GM23338 (cell line): ENCODE results near the gene COMMD10. TPM values are rescaled to one million over a fixed set of nuclear protein-coding genes. Genes with fewer than 3 reads are reported as not detected.

Experiments
- ATAC-seq: fragments of 200-7000 bp; cut with Tn5 transposase; 3 replicates; pipeline ENCODE4 v1.9.1; 2020
- DNase-seq: peaks from one replicate; pipeline ENCODE4 v3.0.0-alpha.2; 2015; ENCODE audit warnings: low spot score
- H2AFZ ChIP-seq: fragments of 200-600 bp; sonication (generic); 2 replicates; pipeline ENCODE4 v1.8.0; 2016; ENCODE audit warnings: antibody characterized with exemption, mild to moderate bottlenecking, moderate library complexity
- H3F3A ChIP-seq: fragments of 200-600 bp; sonication (generic); replicated peaks from 2 replicates; pipeline ENCODE4 v1.8.0; 2017; ENCODE audit warnings: antibody characterized with exemption, mixed run types, low read depth
- H3K27ac ChIP-seq: fragments of 200-600 bp; sonication (generic); 2 replicates; pipeline ENCODE4 v1.6.1; 2016; ENCODE audit warnings: low read depth
- H3K27me3 ChIP-seq: fragments of 200-600 bp; sonication (generic); 2 replicates; pipeline ENCODE4 v1.8.0; 2016; ENCODE audit warnings: mild to moderate bottlenecking, mixed run types, moderate library complexity; ENCODE audit not compliant: insufficient read depth
- H3K36me3 ChIP-seq: fragments of 200-600 bp; sonication (generic); 2 replicates; pipeline ENCODE4 v1.8.0; 2016; ENCODE audit warnings: mild to moderate bottlenecking; ENCODE audit not compliant: insufficient read depth
- H3K4me1 ChIP-seq: fragments of 200-600 bp; sonication (generic); 2 replicates; pipeline ENCODE4 v1.8.0; 2016; ENCODE audit warnings: mild to moderate bottlenecking, moderate library complexity; ENCODE audit not compliant: insufficient read depth
- H3K4me2 ChIP-seq: fragments of 200-600 bp; sonication (generic); 2 replicates; pipeline ENCODE4 v1.7.1; 2017; ENCODE audit warnings: mixed run types
- H3K4me3 ChIP-seq: fragments of 200-600 bp; sonication (generic); 2 replicates; pipeline ENCODE4 v1.6.1; 2016; ENCODE audit warnings: mixed run types
- H3K79me2 ChIP-seq: fragments of 200-600 bp; sonication (generic); replicated peaks from 2 replicates; pipeline ENCODE4 v1.8.0; 2017; ENCODE audit warnings: mild to moderate bottlenecking; ENCODE audit not compliant: insufficient read depth
- H3K9me2 ChIP-seq: fragments of 200-600 bp; sonication (generic); 2 replicates; pipeline ENCODE4 v1.8.0; 2017; ENCODE audit not compliant: insufficient read depth
- H4K20me1 ChIP-seq: fragments of 200-600 bp; sonication (generic); replicated peaks from 2 replicates; pipeline ENCODE4 v1.8.0; 2017; ENCODE audit warnings: mild to moderate bottlenecking; ENCODE audit not compliant: insufficient read depth
- H3K27ac Mint-ChIP-seq: 2 replicates; pipeline ENCODE4 v1.8.0; 2020; ENCODE audit warnings: inconsistent platforms, mild to moderate bottlenecking, moderate library complexity, mixed read lengths
- H3K27me3 Mint-ChIP-seq: 3 replicates; pipeline ENCODE4 v1.8.0; 2022; ENCODE audit warnings: low read depth, mild to moderate bottlenecking, moderate library complexity, mixed read lengths, inconsistent platforms; ENCODE audit not compliant: insufficient read depth, poor library complexity
- H3K36me3 Mint-ChIP-seq: 3 replicates; pipeline ENCODE4 v1.8.0; 2021; ENCODE audit warnings: low read depth, mild to moderate bottlenecking, inconsistent platforms, moderate library complexity, mixed read lengths
- H3K4me1 Mint-ChIP-seq: 3 replicates; pipeline ENCODE4 v1.8.0; 2020; ENCODE audit warnings: mild to moderate bottlenecking, inconsistent platforms, mixed read lengths
- H3K4me3 Mint-ChIP-seq: 3 replicates; pipeline ENCODE4 v1.8.0; 2021; ENCODE audit warnings: moderate library complexity, mild to moderate bottlenecking, inconsistent platforms, mixed read lengths
- H3K9me3 Mint-ChIP-seq: 3 replicates; pipeline ENCODE4 v1.8.0; 2020; ENCODE audit warnings: moderate library complexity, mild to moderate bottlenecking, inconsistent platforms, mixed read lengths
- CREB1 ChIP-seq: fragments of 250-450 bp; sonication (Bioruptor Pico); IDR thresholded peaks from 2 replicates; pipeline ENCODE4 v1.5.0; 2020; ENCODE audit warnings: low read depth, mild to moderate bottlenecking, moderate library complexity
- CTCF ChIP-seq, 2 experiments: fragments of 200-600 bp in 1 of 2; sonication (generic) in 1 of 2; conservative IDR thresholded peaks; 2 replicates each; pipeline versions ENCODE4 v1.5.1 to v1.6.1; 2016 to 2017; ENCODE audit warnings: antibody characterized with exemption in 2 of 2, low read depth in 2 of 2, mild to moderate bottlenecking in 2 of 2, moderate library complexity in 1 of 2
- ETS1 ChIP-seq: IDR thresholded peaks from 2 replicates; pipeline ENCODE4 v1.6.1; 2016; ENCODE audit warnings: antibody characterized with exemption
- EZH2 ChIP-seq: fragments of 200-600 bp; sonication (generic); IDR thresholded peaks from one replicate; pipeline ENCODE4 v1.8.0; 2017; ENCODE audit warnings: antibody characterized with exemption, mild to moderate bottlenecking, low read depth; ENCODE audit not compliant: unreplicated experiment
- EZH2phosphoT487 ChIP-seq: fragments of 200-600 bp; sonication (generic); IDR thresholded peaks from one replicate; pipeline ENCODE4 v1.8.1; 2018; ENCODE audit warnings: antibody characterized with exemption; ENCODE audit not compliant: unreplicated experiment
- JUNB ChIP-seq: IDR thresholded peaks from one replicate; pipeline ENCODE4 v1.6.1; 2016; ENCODE audit warnings: antibody characterized with exemption; ENCODE audit not compliant: unreplicated experiment
- POLR2AphosphoS5 ChIP-seq: IDR thresholded peaks from 2 replicates; pipeline ENCODE4 v1.6.1; 2016; ENCODE audit warnings: antibody characterized with exemption, low read depth
- REST ChIP-seq: IDR thresholded peaks from one replicate; pipeline ENCODE4 v1.6.1; 2018; ENCODE audit warnings: antibody characterized with exemption; ENCODE audit not compliant: unreplicated experiment
- ZNF331 ChIP-seq: fragments of 250-450 bp; sonication (Bioruptor Pico); IDR thresholded peaks from 2 replicates; pipeline ENCODE4 v1.5.0; 2020; ENCODE audit warnings: low read depth, mild to moderate bottlenecking, moderate library complexity
- polyA plus RNA-seq: library from polyadenylated mRNA; unstranded; fragments of >200 nt; fragmentation: Nextera tagmentation; extraction: Ambion mirVana; gene quantifications from 2 replicates; pipeline ENCODE4 v1.2.1, GENCODE V29; 2016
- total RNA-seq: library from RNA; depleted of rRNA; stranded (reverse); fragments of >200 nt; shearing (Covaris generic); gene quantifications from 2 replicates; pipeline ENCODE4 v1.2.3, GENCODE V29; 2014

Gene COMMD10
- total and polyA plus RNA-seq, 2 experiments from 2014 or later, result 58.5 to 84.0 TPM

GRCh38 chr5:116178925-116179324, 94.1 kb downstream of the COMMD10 start:
- no peak for DNase-seq
- no peaks in the 10 kb centered on the region for H3K9me2 ChIP-seq
- no peaks in the 10 kb centered on the region for H3K27me3 Mint-ChIP-seq
- H3K4me3 ChIP-seq, result no peak overlapping the region
- no peak for ATAC-seq
- no peak overlapping the region for H3K27ac ChIP-seq
- H3K4me1 Mint-ChIP-seq, result peaks cover 14% of the 10 kb centered on the region
- H3K36me3 ChIP-seq, result no peaks in the 10 kb centered on the region
- peaks cover 1% of the 10 kb centered on the region; the same call in 1 of the 3 replicates for H3K36me3 Mint-ChIP-seq
- TF ChIP-seq CTCF (conservative IDR thresholded peaks at IDR 0.05; ENCODE audit: low read depth in 2 of 2) (no peak), REST (no peak), ZNF331 (no peak), ETS1 (no peak), POLR2AphosphoS5 (no peak), EZH2phosphoT487 (no peak)
- H3K79me2 ChIP-seq, result no peaks in the 10 kb centered on the region
- H3K4me2 ChIP-seq, result no peak overlapping the region
- H4K20me1 ChIP-seq, result no peaks in the 10 kb centered on the region
- no peaks in the 10 kb centered on the region for H3K9me3 Mint-ChIP-seq
- peaks cover 22% of the 10 kb centered on the region; the same call in 1 of the 2 replicates for H3K4me1 ChIP-seq
- H3K4me3 Mint-ChIP-seq, result no peak overlapping the region
- H2AFZ ChIP-seq, result no peak overlapping the region
- H3K27ac Mint-ChIP-seq, result no peak overlapping the region
- no peaks in the 10 kb centered on the region for H3F3A ChIP-seq
- H3K27me3 ChIP-seq, result no peaks in the 10 kb centered on the region

- no peaks in the 10 kb centered on the region for H3F3A ChIP-seq
- 0 out of 2 replicates have a peak, but pooled peaks cover 3% of the 10 kb centered on the region for H3K9me2 ChIP-seq
- no peak overlapping the region for H3K4me3 ChIP-seq
- H2AFZ ChIP-seq, result no peak overlapping the region
- no peaks in the 10 kb centered on the region for H3K36me3 Mint-ChIP-seq
- H3K27ac Mint-ChIP-seq, result no peak overlapping the region
- peaks cover 7% of the 10 kb centered on the region for H3K4me1 Mint-ChIP-seq
- no peaks in the 10 kb centered on the region for H4K20me1 ChIP-seq
- no peaks in the 10 kb centered on the region for H3K79me2 ChIP-seq
- no peaks in the 10 kb centered on the region for H3K27me3 ChIP-seq
- no peak overlapping the region for H3K4me3 Mint-ChIP-seq
- DNase-seq, result no peak
- no peak overlapping the region for H3K27ac ChIP-seq
- H3K4me2 ChIP-seq, result no peak overlapping the region
- H3K27me3 Mint-ChIP-seq, result no peaks in the 10 kb centered on the region
- no peak for ATAC-seq
- no peaks in the 10 kb centered on the region for H3K36me3 ChIP-seq
- H3K9me3 Mint-ChIP-seq, result no peaks in the 10 kb centered on the region
- H3K4me1 ChIP-seq, result no peaks in the 10 kb centered on the region
- no peak for TF ChIP-seq ETS1
- TF ChIP-seq POLR2AphosphoS5, result no peak
- no peak for TF ChIP-seq CREB1
- TF ChIP-seq EZH2, result no peak
- TF ChIP-seq JUNB, result no peak
- no peak for TF ChIP-seq REST
Observed at GRCh38 chr5:116209166-116209565, 124.3 kb downstream of the COMMD10 start.
